MM.1S (cell line): ENCODE measurements around the gene DYNLRB1.

Experiments used
- EZH2 ChIP-seq: fragments of 300-600 bp; sonication (generic); optimal IDR thresholded peaks from 2 replicates; pipeline ENCODE3; 2017; ENCODE audit warnings: low read depth, mild to moderate bottlenecking, antibody characterized with exemption, low read length, mixed read lengths
- TF ChIP-seq, protein P1 (sequence below): fragments of 300-600 bp; sonication (generic); IDR thresholded peaks from 2 replicates; pipeline ENCODE4 v1.5.1; 2016; ENCODE audit warnings: antibody characterized with exemption, low read length, mixed read lengths

DNA sequence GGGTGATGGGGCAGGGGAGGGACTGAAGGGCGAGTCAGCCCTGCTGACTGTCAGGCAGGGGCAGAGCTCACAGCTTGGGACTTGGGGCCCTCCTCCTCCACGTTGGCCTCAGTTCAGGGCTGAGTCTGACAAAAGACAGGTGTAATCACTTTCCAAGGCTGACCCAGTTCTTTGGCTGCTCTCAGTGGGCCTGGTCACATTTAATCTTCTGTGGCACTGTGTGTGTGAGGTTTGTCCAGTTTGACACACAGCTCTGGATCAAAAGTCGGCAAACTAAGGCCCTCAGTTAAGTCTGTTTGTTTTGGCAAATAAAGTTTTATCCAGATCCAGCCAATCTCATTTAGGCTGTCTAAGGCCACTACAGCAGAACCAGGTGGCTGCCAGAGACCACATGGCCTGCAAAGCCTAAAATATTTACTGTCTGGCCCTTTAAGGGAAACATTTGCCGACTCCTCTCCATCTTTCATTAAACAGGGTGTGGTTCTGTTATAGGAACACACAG lies 37.2 kb downstream of the DYNLRB1 start:
- TF ChIP-seq, protein P1, sequence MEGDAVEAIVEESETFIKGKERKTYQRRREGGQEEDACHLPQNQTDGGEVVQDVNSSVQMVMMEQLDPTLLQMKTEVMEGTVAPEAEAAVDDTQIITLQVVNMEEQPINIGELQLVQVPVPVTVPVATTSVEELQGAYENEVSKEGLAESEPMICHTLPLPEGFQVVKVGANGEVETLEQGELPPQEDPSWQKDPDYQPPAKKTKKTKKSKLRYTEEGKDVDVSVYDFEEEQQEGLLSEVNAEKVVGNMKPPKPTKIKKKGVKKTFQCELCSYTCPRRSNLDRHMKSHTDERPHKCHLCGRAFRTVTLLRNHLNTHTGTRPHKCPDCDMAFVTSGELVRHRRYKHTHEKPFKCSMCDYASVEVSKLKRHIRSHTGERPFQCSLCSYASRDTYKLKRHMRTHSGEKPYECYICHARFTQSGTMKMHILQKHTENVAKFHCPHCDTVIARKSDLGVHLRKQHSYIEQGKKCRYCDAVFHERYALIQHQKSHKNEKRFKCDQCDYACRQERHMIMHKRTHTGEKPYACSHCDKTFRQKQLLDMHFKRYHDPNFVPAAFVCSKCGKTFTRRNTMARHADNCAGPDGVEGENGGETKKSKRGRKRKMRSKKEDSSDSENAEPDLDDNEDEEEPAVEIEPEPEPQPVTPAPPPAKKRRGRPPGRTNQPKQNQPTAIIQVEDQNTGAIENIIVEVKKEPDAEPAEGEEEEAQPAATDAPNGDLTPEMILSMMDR: no peak
- no peak for TF ChIP-seq EZH2
